Thyroid gland (tissue), 4 donors: ENCODE data around the gene FEN1. TPM values are rescaled to one million over a fixed set of nuclear protein-coding genes. Genes with fewer than 3 reads are reported as not detected.

ENCODE experiments used
- DNase-seq, 2 donors: peaks; one replicate each; pipeline ENCODE4 v3.0.0-alpha.2; 2019
- H3K27ac ChIP-seq, 3 donors: fragments of 200-600 bp; sonication (generic); 1 replicate in 2 of 3; 2 replicates in 1 of 3; pipeline ENCODE4 v1.5.1; 2016 to 2019; ENCODE audit warnings: mild to moderate bottlenecking in 1 of 3, moderate library complexity in 1 of 3
- H3K27me3 ChIP-seq: fragments of 200-600 bp; sonication (generic); one replicate; pipeline ENCODE4 v1.5.1; 2019
- H3K36me3 ChIP-seq, 2 donors: fragments of 200-600 bp; sonication (generic); one replicate each; pipeline ENCODE4 v1.5.1; 2016 to 2019
- H3K4me1 ChIP-seq, 2 donors: fragments of 200-600 bp; sonication (generic); one replicate each; pipeline ENCODE4 v1.5.1; 2017 to 2019
- H3K4me3 ChIP-seq, 3 donors: fragments of 200-600 bp; sonication (generic); replicated peaks in 1 of 3; 1 replicate in 2 of 3; 2 replicates in 1 of 3; pipeline ENCODE4 v1.5.1; 2016; ENCODE audit warnings: mild to moderate bottlenecking in 1 of 3
- H3K9me3 ChIP-seq: fragments of 200-600 bp; sonication (generic); one replicate; pipeline ENCODE4 v1.5.1; 2017
- CTCF ChIP-seq, 6 experiments: fragments of 200-600 bp in 3 of 6; fragments of 450-650 bp in 3 of 6; sonication (generic) in 3 of 6; IDR thresholded peaks; one replicate each; pipeline ENCODE4 v1.5.1; 2016 to 2019; ENCODE audit warnings: antibody characterized with exemption in 6 of 6, mild to moderate bottlenecking in 2 of 6, inconsistent platforms in 1 of 6, moderate library complexity in 1 of 6
- POLR2A ChIP-seq, 2 donors: fragments of 450-650 bp; IDR thresholded peaks; one replicate each; pipeline ENCODE4 v1.6.1; 2017; ENCODE audit warnings: antibody characterized with exemption in 2 of 2, mild to moderate bottlenecking in 2 of 2, moderate library complexity in 1 of 2
- WGBS, 2 donors: methylation state at CpG; one replicate each; pipeline ENCODE4 v1.1.5; 2017; 5-methylcytosine and 5-hydroxymethylcytosine counted together
- intact Hi-C: fragments of 100-400 bp; cut with DNase I; formaldehyde crosslinking; loops from one replicate; pipeline ENCODE4 v1.15.1; 2023
- total RNA-seq, 4 donors: library from RNA; depleted of rRNA; stranded (reverse); fragments of >200 nt; gene quantifications; one replicate each; pipeline ENCODE4 v1.2.3, GENCODE V29; 2016

FEN1 gene
- total RNA-seq, 4 donors from 2014 or later = 4.1 to 6.3 (median 5.2) TPM

- intact Hi-C loops = no loop called here
- DNase-seq = peak; percentile 82 to 88
- Histone ChIP-seq H3K27ac (peak within 1 kb of the TSS; percentile 91 to 97 (median 96)), H3K27me3 (no peaks in the 10 kb centered on the region), H3K4me3 (peak within 1 kb of the TSS; percentile 40 to 59 (median 53)), H3K36me3 (no peaks in the 10 kb centered on the region), H3K4me1 (peaks cover 6 to 15% of the 10 kb centered on the region in 2 donors), H3K9me3 (no peaks in the 10 kb centered on the region)
- TF ChIP-seq POLR2A (IDR thresholded peaks at IDR 0.05) (peak in 1 of 2 donors; percentile 35), CTCF (IDR thresholded peaks at IDR 0.05) (peak in 3 of 6 experiments; percentile 44 to 48 (median 46))
- 1 to 2% methylated on average over 16 to 20 of the region's 73 CpGs for WGBS, 2 donors
These were observed 24.2 kb downstream of the FEN1 start, which contains the start of gene FADS1 for GRCh38 chr11:61816736-61817455. Gene FADS1 (minus strand): TSS chr11:61817003. CDS start chr11:61816929, 74 bp downstream.

- Histone ChIP-seq H3K4me1 (peaks cover 6 to 15% of the 10 kb centered on the region in 2 donors), H3K4me3 (peak overlapping the region in 1 of 3 donors; percentile 59), H3K36me3 (no peaks in the 10 kb centered on the region), H3K27ac (peak overlapping the region in 2 of 3 donors; percentile 11 to 97), H3K27me3 (no peaks in the 10 kb centered on the region), H3K9me3 (no peaks in the 10 kb centered on the region)
- 77% methylated on average over 6 of the region's 6 CpGs for WGBS, 2 donors
- DNase-seq = no peak
- intact Hi-C loops = no loop called here
- TF ChIP-seq POLR2A (IDR thresholded peaks at IDR 0.05) = no peak
- TF ChIP-seq CTCF (IDR thresholded peaks at IDR 0.05) = no peak
These were observed 24.9 kb downstream of the FEN1 start for GRCh38 chr11:61817471-61818202.

GRCh38 chr11:61820174-61820573 is 27.5 kb downstream of the FEN1 start:
- no peak for TF ChIP-seq POLR2A (IDR thresholded peaks at IDR 0.05)
- no peak for TF ChIP-seq CTCF (IDR thresholded peaks at IDR 0.05)
- H3K4me1 ChIP-seq = peaks cover 6 to 15% of the 10 kb centered on the region in 2 donors
- H3K4me3 ChIP-seq = no peak overlapping the region
- H3K27me3 ChIP-seq = no peaks in the 10 kb centered on the region
- WGBS, 2 donors = 88 to 91% methylated on average over 2 of the region's 2 CpGs
- no peak for DNase-seq
- no peak overlapping the region for H3K27ac ChIP-seq
- intact Hi-C loops = no loop called here
- no peaks in the 10 kb centered on the region for H3K9me3 ChIP-seq
- no peaks in the 10 kb centered on the region for H3K36me3 ChIP-seq

GRCh38 chr11:61826930-61827570 is 34.3 kb downstream of the FEN1 start:
- DNase-seq = no peak
- H3K27ac ChIP-seq = peak overlapping the region in 2 of 3 donors; percentile 32 to 51
- no peak for TF ChIP-seq CTCF (IDR thresholded peaks at IDR 0.05)
- TF ChIP-seq POLR2A (IDR thresholded peaks at IDR 0.05) = no peak
- H3K4me3 ChIP-seq = peak overlapping the region in 1 of 3 donors; percentile 42
- peaks cover 22 to 29% of the 10 kb centered on the region in 2 donors for H3K4me1 ChIP-seq
- H3K36me3 ChIP-seq = no peaks in the 10 kb centered on the region
- intact Hi-C loops = loop anchor here (5.0 kb wide), 1 partner anchor 60 kb away; no protein-coding TSS in a partner anchor
- no peaks in the 10 kb centered on the region for H3K9me3 ChIP-seq
- 43 to 57% methylated on average over 20 to 23 of the region's 23 CpGs for WGBS, 2 donors
- no peaks in the 10 kb centered on the region for H3K27me3 ChIP-seq
